Panc1 (cell line): ENCODE results near the gene PARVB.

ENCODE experiments used
- POLR2AphosphoS5 ChIP-seq: IDR thresholded peaks from 2 replicates; pipeline ENCODE4 v1.6.1; 2012; ENCODE audit warnings: mild to moderate bottlenecking, low read depth, low read length, moderate library complexity
- TF ChIP-seq, protein P1 (sequence below): fragments of 450-650 bp; IDR thresholded peaks from 2 replicates; pipeline ENCODE4 v1.5.1; 2017; ENCODE audit warnings: mild to moderate bottlenecking
- TF ChIP-seq, protein P2 (sequence below), 2 experiments: IDR thresholded peaks; 2 replicates each; pipeline ENCODE4 v1.6.1; 2011 to 2012; ENCODE audit warnings: low read depth in 2 of 2, control low read depth in 1 of 2, low read length in 1 of 2, mild to moderate bottlenecking in 1 of 2, moderate library complexity in 1 of 2; ENCODE audit not compliant: insufficient read depth in 1 of 2

GRCh38 chr22:44032126-44032730 lies 8.1 kb downstream of the PARVB start:
- TF ChIP-seq, protein P1, sequence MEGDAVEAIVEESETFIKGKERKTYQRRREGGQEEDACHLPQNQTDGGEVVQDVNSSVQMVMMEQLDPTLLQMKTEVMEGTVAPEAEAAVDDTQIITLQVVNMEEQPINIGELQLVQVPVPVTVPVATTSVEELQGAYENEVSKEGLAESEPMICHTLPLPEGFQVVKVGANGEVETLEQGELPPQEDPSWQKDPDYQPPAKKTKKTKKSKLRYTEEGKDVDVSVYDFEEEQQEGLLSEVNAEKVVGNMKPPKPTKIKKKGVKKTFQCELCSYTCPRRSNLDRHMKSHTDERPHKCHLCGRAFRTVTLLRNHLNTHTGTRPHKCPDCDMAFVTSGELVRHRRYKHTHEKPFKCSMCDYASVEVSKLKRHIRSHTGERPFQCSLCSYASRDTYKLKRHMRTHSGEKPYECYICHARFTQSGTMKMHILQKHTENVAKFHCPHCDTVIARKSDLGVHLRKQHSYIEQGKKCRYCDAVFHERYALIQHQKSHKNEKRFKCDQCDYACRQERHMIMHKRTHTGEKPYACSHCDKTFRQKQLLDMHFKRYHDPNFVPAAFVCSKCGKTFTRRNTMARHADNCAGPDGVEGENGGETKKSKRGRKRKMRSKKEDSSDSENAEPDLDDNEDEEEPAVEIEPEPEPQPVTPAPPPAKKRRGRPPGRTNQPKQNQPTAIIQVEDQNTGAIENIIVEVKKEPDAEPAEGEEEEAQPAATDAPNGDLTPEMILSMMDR: no peak
- TF ChIP-seq, protein P2, sequence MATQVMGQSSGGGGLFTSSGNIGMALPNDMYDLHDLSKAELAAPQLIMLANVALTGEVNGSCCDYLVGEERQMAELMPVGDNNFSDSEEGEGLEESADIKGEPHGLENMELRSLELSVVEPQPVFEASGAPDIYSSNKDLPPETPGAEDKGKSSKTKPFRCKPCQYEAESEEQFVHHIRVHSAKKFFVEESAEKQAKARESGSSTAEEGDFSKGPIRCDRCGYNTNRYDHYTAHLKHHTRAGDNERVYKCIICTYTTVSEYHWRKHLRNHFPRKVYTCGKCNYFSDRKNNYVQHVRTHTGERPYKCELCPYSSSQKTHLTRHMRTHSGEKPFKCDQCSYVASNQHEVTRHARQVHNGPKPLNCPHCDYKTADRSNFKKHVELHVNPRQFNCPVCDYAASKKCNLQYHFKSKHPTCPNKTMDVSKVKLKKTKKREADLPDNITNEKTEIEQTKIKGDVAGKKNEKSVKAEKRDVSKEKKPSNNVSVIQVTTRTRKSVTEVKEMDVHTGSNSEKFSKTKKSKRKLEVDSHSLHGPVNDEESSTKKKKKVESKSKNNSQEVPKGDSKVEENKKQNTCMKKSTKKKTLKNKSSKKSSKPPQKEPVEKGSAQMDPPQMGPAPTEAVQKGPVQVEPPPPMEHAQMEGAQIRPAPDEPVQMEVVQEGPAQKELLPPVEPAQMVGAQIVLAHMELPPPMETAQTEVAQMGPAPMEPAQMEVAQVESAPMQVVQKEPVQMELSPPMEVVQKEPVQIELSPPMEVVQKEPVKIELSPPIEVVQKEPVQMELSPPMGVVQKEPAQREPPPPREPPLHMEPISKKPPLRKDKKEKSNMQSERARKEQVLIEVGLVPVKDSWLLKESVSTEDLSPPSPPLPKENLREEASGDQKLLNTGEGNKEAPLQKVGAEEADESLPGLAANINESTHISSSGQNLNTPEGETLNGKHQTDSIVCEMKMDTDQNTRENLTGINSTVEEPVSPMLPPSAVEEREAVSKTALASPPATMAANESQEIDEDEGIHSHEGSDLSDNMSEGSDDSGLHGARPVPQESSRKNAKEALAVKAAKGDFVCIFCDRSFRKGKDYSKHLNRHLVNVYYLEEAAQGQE (IDR thresholded peaks at IDR 0.05; ENCODE audit: insufficient read depth in 1 of 2, low read depth in 2 of 2, low read length in 1 of 2): no peak
- TF ChIP-seq POLR2AphosphoS5: no peak
